ENCODE measurements around the gene ZFP36L2.

ZFP36L2 gene

DNA sequence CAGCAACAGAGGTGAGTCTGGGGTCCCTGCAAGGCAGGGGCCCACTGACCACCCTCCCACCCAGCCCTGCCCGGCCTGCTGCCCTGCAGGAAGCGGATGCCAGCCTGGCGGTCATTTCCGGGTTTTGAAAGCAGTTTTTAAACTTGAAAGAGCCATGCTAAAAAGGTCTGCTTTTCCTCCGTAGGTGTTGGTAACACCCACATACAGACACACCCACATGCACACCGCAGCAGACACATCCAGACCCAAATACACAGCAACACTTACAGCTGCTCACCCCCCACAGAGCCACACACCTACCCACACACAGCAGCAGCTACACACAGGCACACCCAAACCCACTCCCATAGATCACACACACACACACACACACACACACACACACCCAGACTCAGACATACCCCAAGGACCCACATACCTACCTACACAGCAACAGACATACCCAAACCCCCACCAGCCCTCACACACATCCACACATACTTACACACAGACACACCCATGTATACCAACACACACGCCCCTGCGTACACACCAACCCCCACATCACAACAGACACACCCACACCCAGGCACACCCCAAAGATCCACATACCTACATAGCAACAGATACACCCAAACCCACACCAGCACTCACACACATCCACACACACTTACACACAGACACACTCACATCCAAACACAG lies 7.6 kb downstream of the ZFP36L2 start:
- TF ChIP-seq, protein P1, sequence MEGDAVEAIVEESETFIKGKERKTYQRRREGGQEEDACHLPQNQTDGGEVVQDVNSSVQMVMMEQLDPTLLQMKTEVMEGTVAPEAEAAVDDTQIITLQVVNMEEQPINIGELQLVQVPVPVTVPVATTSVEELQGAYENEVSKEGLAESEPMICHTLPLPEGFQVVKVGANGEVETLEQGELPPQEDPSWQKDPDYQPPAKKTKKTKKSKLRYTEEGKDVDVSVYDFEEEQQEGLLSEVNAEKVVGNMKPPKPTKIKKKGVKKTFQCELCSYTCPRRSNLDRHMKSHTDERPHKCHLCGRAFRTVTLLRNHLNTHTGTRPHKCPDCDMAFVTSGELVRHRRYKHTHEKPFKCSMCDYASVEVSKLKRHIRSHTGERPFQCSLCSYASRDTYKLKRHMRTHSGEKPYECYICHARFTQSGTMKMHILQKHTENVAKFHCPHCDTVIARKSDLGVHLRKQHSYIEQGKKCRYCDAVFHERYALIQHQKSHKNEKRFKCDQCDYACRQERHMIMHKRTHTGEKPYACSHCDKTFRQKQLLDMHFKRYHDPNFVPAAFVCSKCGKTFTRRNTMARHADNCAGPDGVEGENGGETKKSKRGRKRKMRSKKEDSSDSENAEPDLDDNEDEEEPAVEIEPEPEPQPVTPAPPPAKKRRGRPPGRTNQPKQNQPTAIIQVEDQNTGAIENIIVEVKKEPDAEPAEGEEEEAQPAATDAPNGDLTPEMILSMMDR (IDR thresholded peaks at IDR 0.05; ENCODE audit: low read depth, low read length): no peak
- no peak for DNase-seq (ENCODE audit: extremely low read depth, low read depth)

DNA sequence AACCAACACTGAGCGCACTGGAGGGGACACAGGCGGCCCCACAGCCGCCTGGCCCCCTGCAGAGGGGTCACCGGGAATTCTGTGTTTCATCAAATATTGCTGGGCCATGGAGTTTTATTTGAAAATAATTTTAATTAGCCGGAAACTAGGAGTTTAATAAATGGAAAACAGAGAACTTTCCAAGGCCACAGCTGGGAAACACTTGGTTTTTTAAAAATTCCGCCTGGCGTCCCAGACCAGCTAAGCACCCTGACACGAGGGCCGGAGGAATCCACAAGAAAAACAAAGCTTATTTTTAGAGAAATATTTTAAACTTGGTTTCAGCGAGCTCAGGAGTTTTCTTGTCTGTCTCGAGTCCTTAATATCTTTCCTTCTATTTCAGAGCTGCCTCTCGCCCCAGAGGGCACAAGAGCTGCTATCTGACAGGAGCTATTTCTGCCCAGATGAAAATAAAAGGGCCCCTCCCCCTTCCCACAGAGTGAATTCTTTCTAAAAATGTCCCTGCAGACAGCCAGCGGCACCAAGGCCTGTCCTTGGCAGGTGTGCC lies 8.2 kb downstream of the ZFP36L2 start:
- no peak for DNase-seq (ENCODE audit: extremely low read depth, low read depth)

DNA sequence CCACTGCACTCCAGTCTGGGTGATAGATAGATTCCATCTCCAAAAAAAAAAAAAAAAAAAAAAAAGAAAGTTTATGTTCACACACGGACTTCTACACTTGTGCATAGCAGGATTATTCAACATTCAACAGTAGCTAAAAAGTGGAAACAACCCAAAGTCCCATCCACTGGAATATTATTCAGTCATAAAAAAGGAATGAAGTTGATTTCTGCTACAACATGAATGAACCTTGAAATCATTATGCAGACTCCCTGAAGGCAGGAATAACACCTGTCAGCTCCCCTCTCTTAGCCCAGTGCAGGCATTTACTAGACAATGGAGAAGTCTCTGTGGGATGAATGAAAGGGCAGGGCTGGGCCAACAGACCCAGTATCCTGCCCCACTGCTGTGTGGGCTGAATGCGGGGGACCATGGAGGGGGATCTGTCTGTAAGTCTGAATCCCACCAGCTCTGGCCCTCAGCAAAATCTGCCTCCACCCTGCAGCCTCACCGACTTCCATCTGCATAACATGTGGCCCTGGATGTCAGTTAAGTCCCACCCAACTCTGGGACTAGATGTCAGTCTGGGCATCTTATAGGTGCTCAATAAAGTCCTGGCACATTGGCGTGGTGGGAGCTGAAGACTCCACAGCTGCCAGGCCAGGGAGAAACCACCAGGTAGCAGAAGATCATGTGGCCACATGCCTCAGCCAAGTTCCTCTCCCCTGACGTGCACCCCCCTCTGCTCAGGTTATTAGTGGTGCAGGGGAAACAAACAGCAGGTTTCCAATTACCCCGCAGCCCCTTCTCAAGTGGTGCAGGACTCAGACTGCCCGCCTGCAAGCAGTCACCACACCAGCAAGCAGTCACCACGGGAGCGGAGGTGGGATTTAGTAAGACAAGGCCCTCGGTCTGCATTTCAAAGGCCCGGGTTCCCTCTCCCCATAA lies 8.9 kb downstream of the ZFP36L2 start:
- TF ChIP-seq, protein P1 (IDR thresholded peaks at IDR 0.05; ENCODE audit: low read depth, low read length): no peak
- DNase-seq (ENCODE audit: extremely low read depth, low read depth): no peak

More for the DNA sequence above, 8.2 kb downstream of the ZFP36L2 start:
- TF ChIP-seq, protein P1 (IDR thresholded peaks at IDR 0.05; ENCODE audit: low read depth, low read length): no peak; the same call in 1 of the 2 replicates

DNA sequence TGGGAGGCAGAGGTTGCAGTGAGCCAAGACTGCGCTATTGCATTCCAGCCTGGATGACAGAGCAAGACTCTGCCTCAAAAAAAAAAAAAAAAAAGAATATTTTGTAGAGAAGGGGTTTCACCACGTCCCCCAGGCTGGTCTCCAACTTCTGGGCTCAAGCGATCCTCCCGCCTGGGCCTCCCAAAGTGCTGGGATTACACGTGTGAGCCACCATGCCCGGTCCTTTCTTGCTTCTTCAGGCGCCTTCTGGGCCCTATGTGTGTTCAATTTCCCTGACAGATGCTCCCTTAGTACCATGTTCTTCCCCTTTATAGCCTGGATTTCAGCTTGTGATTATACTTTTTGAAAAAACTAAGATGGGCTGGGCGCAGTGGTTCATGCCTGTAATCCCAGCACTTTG lies 9.8 kb downstream of the ZFP36L2 start:
- TF ChIP-seq, protein P1 (IDR thresholded peaks at IDR 0.05; ENCODE audit: low read depth, low read length): no peak
- no peak for DNase-seq (ENCODE audit: extremely low read depth, low read depth)

DNA sequence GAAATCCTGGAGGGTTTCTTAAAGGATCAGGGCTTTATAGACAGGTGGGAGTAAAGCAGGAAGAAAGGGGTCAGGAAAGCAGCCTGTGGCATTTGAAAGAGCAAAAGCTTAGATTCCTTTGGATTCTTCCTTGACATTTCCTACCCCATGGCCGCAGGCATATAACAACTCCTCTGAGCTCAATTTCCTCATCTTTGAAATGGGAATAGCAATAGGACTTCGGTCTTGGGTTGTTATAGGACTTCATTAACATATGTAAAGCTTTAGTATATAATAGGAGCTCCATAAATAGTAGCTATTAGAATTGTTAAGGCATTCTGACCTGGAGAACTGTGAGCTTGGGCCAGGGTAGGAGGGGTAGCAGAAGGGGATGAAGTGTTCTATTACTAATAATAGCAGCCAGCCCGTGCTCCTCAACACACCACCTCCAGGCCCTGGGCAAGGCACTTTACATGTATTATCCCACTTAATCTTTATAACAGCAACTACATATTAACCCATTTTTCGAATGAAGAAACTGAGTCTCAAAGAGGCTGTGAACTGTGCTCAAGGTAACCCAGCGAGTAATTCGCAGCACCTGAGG lies 10.6 kb downstream of the ZFP36L2 start:
- TF ChIP-seq, protein P1 (IDR thresholded peaks at IDR 0.05; ENCODE audit: low read depth, low read length): no peak
- DNase-seq (ENCODE audit: extremely low read depth, low read depth): no peak

DNA sequence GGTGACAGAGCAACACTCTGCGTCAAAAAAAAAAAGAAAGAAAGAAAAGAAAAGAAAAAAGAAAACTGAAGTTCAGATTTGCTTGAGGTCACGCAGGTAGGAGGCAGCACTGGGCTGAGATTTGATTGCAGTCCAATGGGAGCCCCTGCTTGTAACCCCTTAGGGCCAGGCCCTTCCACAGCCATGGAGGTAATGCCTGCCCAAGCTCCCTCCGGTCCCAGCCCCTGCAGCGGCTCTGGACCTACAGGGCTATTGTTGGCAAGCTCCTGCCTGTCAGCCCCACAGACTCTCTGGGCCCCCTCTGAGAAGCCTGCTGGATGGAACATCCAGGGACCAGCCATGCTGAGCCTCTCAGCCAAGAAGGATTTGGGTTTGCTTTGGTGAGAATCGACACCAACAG lies 12.2 kb downstream of the ZFP36L2 start:
- TF ChIP-seq, protein P1 (IDR thresholded peaks at IDR 0.05; ENCODE audit: low read depth, low read length): no peak
- no peak for DNase-seq (ENCODE audit: extremely low read depth, low read depth)

Data from AG09319 (cell line).